ENCODE data around the gene RNF111.

DNA sequence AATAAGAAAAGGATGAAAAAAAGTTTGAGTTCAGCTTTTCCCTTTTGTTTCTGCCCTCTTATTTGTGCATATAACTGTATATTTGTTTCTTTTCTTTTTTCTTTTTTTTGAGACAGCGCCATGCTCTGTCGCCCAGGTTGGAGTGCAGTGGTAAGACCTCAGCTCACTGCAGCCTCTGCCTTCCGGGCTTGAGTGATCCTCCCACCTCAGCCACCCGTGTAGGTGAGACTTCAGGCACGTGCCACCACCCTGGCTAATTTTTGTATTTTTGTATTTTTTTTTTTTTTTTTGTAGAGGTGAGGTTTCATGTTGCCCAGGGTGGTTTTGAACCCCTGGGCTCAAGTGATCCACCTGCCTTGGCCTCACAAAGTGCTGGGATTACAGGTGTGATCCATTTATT, 31.4 kb downstream of the RNF111 start:
- TF ChIP-seq POLR2AphosphoS5 (IDR thresholded peaks at IDR 0.05; ENCODE audit: low read depth, low read length) (no peak), POLR2A (IDR thresholded peaks at IDR 0.05; ENCODE audit: low read depth, low read length) (no peak)
